ENCODE data around the gene PGM2. TPM values are rescaled to one million over a fixed set of nuclear protein-coding genes. Genes with fewer than 3 reads are reported as not detected.

Gene PGM2
- total and polyA plus RNA-seq, 4 donors: 4.0 to 11.9 (median 7.9) TPM

DNA sequence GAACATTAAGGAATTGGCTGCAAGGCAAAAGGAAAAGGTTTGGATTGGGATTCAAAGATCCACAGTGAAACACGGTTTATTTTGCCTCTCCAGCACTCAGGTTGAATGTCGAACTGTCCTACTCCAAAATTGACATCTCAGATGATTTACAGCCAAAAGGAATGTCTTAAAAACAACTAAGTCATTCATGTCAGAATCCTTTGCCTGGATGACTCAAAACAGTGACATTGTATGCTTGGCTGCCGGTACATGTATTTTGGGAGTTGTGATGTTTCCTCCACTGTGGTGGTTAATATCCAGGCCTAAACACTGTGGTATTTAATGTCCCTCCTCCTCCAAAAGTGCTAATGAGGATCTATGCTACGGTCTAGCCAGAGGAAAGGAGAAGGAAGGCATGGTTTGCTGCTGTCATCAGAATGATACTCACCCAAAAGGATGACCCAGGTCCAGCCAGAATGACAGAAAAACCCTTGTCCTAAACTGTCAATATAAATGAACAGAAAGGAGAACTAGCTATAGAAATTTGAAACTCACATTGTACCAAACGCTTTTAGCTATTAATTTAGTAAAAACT lies 20.9 kb downstream of the PGM2 start:
- H3K9me3 ChIP-seq (ENCODE audit: control insufficient read depth in 4 of 4, low read length in 3 of 4): no peaks in the 10 kb centered on the region
- H3K4me1 ChIP-seq (ENCODE audit: control insufficient read depth in 4 of 4, insufficient read depth in 4 of 4, low read length in 3 of 4): peaks cover 0 to 4% (median 0%) of the 10 kb centered on the region in 4 donors
- WGBS: 74% methylated on average over 5 of the region's 5 CpGs
- H3K9ac ChIP-seq (ENCODE audit: low read depth in 1 of 2, low read length in 2 of 2): no peak overlapping the region
- H3K27me3 ChIP-seq (ENCODE audit: control insufficient read depth in 4 of 4, insufficient read depth in 4 of 4, low read length in 3 of 4): no peaks in the 10 kb centered on the region
- no peak for DNase-seq (ENCODE audit: low spot score)
- H3K27ac ChIP-seq (ENCODE audit: low read depth in 1 of 2, low read length in 2 of 2): no peak overlapping the region
- H3K4me3 ChIP-seq (ENCODE audit: low read depth in 1 of 3, low read length in 3 of 3): no peak overlapping the region
- H3K36me3 ChIP-seq (ENCODE audit: control insufficient read depth in 4 of 4, insufficient read depth in 3 of 4, low read depth in 1 of 4, low read length in 3 of 4): peaks cover 1 to 39% (median 25%) of the 10 kb centered on the region in 4 donors
- TF ChIP-seq NR2F2 (IDR thresholded peaks at IDR 0.05): no peak
- no peak for TF ChIP-seq MAX (IDR thresholded peaks at IDR 0.05)
- no peak for TF ChIP-seq RAD21 (IDR thresholded peaks at IDR 0.05)
- no peak for TF ChIP-seq YY1 (IDR thresholded peaks at IDR 0.05)
- TF ChIP-seq, protein P1, sequence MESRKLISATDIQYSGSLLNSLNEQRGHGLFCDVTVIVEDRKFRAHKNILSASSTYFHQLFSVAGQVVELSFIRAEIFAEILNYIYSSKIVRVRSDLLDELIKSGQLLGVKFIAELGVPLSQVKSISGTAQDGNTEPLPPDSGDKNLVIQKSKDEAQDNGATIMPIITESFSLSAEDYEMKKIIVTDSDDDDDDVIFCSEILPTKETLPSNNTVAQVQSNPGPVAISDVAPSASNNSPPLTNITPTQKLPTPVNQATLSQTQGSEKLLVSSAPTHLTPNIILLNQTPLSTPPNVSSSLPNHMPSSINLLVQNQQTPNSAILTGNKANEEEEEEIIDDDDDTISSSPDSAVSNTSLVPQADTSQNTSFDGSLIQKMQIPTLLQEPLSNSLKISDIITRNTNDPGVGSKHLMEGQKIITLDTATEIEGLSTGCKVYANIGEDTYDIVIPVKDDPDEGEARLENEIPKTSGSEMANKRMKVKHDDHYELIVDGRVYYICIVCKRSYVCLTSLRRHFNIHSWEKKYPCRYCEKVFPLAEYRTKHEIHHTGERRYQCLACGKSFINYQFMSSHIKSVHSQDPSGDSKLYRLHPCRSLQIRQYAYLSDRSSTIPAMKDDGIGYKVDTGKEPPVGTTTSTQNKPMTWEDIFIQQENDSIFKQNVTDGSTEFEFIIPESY (IDR thresholded peaks at IDR 0.05): no peak
- no peak for TF ChIP-seq SP1 (IDR thresholded peaks at IDR 0.05)
- no peak for TF ChIP-seq GABPA (IDR thresholded peaks at IDR 0.05 in 1 of 2, conservative IDR thresholded peaks at IDR 0.05 in 1 of 2)

- Histone ChIP-seq H3K27ac (ENCODE audit: low read depth in 1 of 2, low read length in 2 of 2) (no peak overlapping the region), H3K9me3 (ENCODE audit: control insufficient read depth in 4 of 4, low read length in 3 of 4) (no peaks in the 10 kb centered on the region), H3K4me3 (ENCODE audit: low read depth in 1 of 3, low read length in 3 of 3) (no peak overlapping the region), H3K9ac (ENCODE audit: low read depth in 1 of 2, low read length in 2 of 2) (no peak overlapping the region), H3K27me3 (ENCODE audit: control insufficient read depth in 4 of 4, insufficient read depth in 4 of 4, low read length in 3 of 4) (no peaks in the 10 kb centered on the region), H3K4me1 (ENCODE audit: control insufficient read depth in 4 of 4, insufficient read depth in 4 of 4, low read length in 3 of 4) (no peaks in the 10 kb centered on the region), H3K36me3 (ENCODE audit: control insufficient read depth in 4 of 4, insufficient read depth in 3 of 4, low read depth in 1 of 4, low read length in 3 of 4) (peaks cover 1 to 27% (median 16%) of the 10 kb centered on the region in 4 donors)
- WGBS: 87% methylated on average over 2 of the region's 2 CpGs
- no peak for TF ChIP-seq HNF4A (conservative IDR thresholded peaks at IDR 0.05)
- TF ChIP-seq MAX (IDR thresholded peaks at IDR 0.05): no peak
- TF ChIP-seq NR2F2 (IDR thresholded peaks at IDR 0.05): no peak
- TF ChIP-seq REST (IDR thresholded peaks at IDR 0.05): no peak
- no peak for TF ChIP-seq JUND (IDR thresholded peaks at IDR 0.05)
- TF ChIP-seq RXRA (IDR thresholded peaks at IDR 0.05): no peak
- TF ChIP-seq HNF4G (IDR thresholded peaks at IDR 0.05): no peak
- no peak for TF ChIP-seq FOXA1 (IDR thresholded peaks at IDR 0.05)
- no peak for TF ChIP-seq RAD21 (IDR thresholded peaks at IDR 0.05)
- no peak for DNase-seq (ENCODE audit: low spot score)
Observed at GRCh38 chr4:37852376-37852775, 25.9 kb downstream of the PGM2 start.

Measured in liver (tissue), 9 donors.